GOT3 (cell line): ENCODE measurements around the gene KRT79.

Experiments
- DNase-seq: peaks from one replicate; lab custom pipeline; 2025; ENCODE audit warnings: mixed read lengths; lab: John Stamatoyannopoulos, UW

The KRT79 gene

DNA sequence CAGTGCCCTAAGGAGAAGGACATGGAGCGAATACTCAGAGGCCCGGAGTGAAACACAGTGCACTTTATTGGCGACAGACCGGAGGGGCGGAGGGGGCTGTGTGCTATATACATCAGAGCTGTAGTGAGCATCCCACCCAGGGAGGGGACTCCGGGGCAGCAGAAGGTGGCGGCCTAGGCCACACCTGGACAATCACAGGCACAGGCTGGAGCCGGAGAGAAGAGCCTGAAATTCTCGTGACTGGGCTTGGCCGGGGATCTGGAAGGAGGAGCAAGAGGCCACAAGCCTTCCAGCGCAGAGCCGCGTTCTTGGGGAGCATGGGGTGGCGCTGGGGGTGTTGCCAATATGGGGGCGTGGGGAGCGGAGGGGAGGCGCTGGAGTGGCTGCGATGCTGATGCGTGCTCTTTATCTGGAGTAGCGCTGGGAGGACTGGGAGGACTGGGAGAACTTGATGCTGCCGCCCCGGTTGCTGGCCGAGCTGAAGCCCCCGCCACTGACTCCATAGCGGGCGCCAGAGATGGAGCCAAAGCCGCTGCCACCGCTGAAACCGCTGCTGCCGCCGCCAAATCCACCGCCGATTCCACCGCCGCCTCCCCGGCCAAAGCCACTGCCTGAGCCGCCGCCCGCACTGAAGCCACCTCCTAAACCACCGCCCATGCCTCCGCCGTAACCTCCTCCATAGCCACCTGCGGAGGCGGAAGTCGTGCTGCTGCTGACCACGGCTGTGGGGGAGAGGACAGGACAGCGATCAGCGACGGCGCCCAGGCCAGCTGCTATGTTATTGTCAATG lies 44.3 kb downstream of the KRT79 start:
- DNase-seq = no peak

DNA sequence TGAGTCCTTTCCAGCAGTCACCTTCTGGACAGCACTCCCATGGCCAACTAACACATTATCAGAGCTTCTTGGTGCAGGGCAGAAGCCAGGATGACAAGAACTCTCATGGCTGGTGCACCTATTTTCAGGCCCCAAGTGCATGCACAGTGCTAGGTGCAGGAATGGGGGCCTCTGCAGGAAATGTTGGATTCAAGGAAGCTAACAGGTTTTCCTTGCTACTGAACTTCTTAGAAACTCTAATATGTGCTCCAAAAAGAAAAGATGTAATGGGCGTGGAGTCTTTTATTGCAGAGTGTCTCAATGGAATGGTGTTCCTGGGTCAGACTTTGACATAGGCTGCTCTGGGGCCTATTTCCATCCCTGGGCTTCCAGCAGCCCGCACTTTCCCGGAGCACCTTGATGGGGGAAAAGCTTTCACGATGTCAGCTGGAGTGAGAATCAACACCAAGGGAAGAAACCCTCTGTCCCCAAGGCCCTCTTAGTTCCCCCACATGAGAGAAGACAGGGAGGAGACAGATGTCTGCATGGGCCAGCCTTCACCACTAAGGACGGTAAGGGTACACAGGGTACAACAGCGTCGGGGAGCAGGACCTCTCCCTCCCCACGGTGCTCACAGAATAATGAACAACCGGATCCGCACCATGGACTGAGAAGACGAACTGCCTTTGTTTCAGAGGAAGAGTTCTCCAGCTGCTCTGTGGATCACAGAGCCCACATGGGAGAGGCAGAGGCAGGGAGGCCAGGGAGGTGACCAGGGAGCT lies 45.1 kb downstream of the KRT79 start:
- DNase-seq = no peak

DNA sequence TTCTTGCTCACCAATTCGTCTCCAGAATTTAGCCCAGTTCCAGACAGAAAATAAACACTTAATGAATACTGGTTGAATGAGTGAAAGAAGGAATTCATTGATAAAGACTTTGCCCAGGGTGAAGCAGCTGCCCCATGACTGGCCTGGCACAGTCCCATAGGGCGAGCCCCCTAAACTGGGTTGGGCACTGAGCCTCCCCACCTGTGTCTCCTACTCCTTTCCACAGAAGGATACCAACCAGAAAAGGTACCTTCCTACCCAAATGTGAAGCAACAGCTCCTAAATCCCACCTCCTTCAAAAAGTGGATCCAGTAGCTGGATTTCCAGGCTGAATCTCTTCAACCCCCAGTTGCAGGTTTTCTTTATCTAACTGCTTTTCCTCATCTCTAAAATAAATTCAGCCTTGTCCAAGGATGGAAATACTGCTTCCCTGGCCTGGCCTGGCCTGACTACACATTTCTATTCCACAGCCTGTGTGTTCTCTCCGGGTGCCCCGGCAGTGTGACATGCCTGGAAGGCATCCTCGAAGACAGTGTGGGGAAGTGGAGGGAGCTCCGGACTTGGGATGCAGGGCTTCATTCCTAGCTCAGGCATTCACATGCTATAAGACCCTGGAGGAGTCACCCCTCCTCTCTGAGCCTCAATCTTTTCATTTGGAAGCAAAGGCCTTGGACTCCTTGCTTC lies 45.8 kb downstream of the KRT79 start:
- no peak for DNase-seq

DNA sequence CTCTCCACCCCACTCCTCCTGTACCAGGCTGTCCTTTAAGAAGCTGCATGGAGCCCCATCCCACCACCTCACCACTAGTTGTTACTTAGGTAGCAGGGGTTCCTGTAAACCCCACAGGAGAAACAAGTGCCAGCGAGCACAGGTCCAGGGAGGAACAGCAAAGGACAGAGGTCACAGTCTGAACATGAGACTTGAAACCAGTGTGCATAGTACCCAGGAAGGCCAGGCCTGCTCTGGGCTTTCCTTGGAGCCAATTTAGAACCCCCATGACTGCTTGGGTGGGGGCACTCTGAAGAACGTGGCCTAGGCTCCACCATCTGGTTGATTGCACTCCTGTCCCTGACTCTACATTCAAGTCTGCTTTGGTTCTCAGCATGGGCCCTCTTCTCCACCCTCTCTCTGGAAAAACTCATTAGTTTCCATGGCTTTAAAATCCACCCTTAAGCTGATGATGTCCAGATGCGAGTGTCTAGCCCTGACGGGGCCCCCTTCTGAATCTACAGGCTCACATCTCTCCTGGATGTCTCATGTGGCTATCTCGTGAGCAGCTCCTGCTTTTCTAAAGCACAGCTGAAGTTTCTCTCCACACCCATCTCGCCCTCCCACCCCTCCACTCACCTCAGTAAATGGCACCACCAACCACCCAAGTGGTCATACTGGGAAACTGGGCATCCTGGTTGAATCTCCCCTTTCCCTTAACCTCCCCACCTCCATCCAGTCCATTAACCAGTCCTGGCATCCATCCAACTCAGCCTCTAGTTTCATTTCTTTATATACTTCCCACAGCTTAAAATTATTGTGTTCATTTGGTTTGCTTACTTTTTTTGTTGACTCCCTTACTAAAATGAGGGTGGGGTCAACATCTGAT lies 46.6 kb downstream of the KRT79 start:
- DNase-seq = no peak

DNA sequence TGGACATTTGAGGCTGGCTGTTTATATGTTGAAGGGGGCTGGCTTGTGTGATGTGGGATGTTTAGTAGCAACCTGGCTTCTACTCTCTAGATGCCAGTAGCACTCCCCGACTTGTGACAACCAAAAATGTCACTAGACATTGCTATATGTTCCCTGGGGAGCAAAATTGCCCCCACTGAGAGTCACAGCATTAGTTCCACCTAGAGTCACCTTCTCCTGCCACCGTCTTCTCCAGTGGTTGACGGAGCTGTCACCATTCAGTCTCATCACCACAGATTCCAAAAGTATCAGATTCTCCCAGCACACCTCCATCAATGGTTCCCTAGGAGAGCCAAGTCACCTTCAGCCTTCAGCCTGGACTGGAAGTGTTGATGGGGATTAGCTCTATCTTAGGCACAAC lies 49.2 kb downstream of the KRT79 start:
- DNase-seq = no peak

DNA sequence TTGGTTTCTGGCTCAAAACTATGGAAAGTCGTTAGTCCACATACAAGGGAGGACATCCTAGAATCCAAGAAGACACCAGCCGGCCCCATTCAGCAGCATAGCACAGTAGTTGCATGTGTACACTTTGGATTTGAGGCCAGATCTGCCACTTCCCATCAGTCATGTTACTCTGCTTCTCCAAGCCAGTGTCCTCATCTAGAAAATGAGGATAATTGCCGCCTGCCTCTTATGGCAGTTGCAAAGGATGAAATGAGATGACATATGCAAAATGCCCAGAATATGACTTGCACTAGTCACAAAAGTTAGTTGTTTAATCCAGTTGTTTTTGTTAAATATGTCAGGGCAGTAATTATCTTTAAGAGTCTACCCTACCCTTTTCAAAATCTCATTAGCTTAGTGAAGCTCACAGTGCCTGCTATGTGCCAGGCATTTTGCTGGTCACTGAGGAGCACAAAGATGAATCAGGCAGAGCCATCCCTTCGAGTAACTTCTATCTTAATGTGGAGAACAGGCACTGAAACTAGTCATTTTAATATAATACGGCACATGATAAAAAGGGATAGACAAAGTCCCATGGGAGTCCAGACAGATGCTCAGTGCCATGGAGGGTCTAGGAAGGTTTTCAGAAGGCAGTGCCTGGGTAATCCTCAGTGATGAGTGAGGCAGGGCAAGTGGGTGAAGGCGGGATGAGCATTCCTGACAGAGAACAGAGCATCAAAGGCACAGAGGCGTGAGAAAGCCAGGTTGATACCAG lies 50.4 kb downstream of the KRT79 start:
- no peak for DNase-seq

DNA sequence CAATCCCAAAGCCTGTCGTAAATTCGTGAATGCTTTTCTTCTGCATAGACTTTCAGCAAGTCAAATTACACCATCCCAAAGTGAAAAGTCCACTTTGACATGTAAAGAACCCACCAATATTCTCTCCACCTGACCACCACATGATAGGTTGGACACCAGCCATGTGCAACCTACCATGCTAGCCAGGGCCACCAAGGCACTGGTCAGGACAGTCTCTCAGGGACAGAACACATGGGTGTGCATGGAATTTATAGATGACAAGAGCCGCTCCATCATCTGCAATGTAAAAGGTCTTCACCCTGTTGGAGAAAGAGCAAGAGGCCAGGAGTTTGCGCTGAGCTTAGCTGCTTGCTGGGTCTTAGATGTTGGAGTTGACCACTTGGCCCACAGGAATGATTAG lies 51.6 kb downstream of the KRT79 start:
- DNase-seq = no peak

DNA sequence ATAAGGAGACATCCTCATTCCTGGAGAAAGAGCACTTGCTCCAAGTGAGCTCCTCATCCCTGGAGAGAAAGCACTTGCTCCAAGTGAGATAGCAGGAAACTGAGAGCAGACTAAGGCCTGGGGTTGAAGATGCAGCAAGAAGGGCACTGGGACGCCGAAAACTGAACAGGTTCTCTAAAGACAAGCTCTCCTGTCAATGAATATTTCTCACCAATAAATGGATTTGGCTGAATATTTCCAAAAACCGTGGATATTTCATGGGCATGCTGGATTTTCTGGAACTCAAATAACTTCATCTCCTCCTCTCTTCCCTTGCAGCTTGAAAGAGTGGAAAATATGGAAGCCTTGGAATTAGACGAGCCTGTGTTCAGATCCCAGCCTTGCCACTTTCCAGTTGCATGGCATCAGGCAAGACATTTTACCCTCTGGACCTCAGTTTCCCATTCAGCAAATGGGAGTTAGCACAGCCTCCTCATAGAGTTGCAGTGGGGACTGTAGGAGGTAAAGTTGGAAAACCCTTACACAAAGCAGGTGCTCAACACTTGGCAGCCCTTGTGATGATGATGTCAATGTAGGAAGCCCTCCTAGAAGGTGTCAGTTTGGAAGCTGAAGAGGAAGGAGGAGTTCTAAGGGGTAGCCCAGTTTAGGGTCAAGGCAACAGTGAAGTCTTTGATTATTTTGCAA lies 52.6 kb downstream of the KRT79 start:
- no peak for DNase-seq

DNA sequence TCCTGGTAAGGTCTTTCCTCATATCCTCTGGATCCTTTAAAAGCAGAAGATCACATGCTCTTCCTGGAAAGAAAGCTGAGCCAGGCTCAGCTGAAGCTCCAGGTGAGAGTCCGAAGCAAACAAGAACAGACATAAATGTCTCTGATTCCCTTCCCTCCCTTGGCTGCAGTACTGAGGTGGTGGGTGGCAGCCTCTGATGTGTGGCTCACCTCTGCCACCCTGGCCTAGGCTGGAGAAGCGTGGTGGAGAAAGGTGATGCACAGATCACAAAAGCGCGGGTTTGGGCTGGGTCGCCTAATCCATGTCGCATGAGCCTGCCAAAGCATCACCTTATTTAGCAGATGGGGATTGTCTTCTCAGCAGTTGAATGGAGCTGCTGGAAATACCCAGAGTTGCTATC lies 54.2 kb downstream of the KRT79 start:
- no peak for DNase-seq

DNA sequence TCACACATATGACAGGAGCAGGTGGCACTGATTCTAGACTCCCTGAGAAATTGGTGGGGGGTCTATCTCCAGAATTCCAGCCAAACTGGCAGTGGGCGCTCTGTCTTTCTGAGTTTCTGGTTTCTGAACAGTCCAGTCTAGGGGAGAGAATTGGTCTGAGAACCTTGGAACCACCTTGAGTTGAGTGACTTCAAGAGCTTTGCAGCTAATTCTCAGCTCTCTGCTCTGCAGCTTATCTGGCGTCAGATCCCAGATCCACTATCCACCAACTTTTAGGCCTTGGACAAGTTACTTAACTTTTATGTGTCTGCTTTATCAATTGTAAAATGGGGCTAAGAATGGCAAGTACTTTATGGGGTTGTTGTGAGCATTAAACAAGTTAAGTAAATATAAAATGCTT lies 55.3 kb downstream of the KRT79 start:
- no peak for DNase-seq

DNA sequence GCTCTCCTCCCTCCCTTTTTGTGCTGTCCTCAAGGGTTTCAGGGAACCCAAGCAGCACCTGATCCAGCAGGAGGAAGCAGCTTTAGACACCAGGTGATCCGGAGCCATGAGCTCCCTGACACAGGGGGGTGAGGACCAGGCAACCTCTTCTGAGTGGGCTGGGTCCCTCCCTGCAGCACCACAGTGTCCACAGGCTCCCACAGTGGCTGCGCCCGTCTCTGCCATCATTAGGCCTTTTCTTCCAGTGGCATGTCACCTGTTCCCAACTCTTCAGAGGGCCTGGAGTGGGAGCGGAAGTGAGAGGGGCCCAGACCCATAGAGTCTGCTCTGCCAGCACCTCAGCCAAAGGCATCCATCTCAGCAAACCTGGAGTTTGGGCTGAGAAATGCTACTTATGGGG lies 56.5 kb downstream of the KRT79 start:
- no peak for DNase-seq

DNA sequence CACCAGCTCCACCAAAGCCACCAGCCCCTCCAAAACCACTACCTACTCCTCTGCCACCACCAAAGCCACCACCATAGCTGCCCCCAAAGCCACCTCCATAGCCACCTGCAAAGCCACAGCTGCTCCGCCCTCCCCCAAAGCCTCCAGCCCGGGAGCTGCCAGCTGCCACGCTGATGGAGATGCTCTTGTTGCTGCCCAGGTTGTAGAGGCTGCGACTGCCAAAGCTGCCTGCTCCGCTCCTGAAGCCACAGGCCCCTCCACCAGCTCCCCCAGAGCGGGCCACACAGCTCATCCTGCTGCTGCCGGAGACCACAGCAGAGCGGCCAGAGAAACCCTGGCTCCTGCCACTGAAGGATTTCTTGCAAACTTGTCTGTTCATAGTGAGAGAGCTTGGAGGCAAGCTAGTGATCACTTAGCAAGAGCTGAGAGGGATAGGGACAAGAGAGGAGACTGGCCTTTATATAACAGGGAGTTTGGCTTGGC lies 57.2 kb downstream of the KRT79 start, which contains the start of gene KRT76:
Gene KRT76 (minus strand): TSS at position 433 of the 483 bp plus-strand sequence. CDS start 54 bp downstream, at position 379.
- DNase-seq = no peak

DNA sequence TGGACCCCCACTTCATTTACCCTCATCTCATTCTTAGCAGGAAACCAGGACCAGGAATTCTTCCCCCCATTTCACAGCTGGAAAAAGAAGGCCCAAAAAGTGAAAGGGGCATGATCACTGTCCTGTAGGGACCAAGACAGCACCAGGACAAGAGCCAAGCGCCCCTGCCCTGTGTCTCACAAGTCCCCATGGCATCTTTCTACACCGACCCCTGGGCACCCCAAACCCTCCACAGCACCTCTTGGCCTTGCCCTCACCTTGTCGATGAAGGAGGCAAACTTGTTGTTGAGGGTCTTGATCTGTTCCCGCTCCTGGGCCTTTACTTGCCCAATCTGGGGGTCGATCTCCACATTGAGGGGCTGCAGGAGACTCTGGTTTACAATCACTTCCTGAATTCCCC lies 57.7 kb downstream of the KRT79 start:
- DNase-seq = no peak

DNA sequence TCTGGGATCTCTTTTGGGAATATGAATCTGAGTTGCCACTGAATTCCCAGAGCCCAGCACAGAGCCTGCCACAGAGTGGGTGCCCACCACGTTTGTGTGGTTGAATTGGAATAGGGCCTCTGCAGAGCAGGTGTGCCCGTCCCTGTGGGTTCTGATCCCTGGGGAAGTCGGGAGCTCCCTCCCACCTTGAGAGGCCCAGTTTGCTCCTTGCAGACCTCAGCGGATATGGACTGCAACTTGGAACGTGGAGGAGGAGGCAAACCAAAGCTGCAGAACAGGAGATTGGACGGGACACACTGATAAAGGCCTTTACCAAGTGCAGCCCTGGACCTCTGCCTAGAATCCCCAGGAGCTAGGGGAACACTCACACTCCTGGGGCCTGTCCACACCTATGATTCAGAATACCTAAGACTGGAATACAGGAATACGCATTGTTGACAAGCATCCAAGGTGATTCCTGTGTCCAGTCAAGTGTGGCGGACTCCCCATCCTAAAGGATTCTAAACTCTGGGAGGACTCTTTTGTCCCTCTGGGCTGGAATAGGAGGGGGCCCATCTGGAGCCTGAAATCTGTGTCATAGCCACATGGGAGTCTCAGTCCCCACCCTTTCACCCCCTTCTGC lies 59.4 kb downstream of the KRT79 start:
- DNase-seq = no peak

DNA sequence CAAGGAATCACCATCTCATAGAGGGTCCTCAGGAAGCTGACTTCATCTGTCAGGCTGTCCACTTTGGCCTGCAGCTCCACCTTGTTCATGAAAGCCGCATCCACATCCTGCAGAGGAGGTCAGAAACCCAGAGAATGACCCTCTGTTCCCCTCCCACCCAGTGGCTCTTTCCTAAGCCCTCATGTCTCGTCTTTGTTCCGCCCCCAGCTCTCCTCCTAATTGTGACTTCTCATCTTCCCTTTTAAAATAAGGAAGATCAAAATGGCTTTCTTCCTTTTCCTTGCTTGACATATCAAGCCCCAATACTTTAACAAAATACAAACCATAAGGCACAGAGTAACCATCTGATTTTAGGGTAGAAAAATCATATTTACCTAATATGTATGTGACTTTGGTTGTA lies 61.3 kb downstream of the KRT79 start:
- DNase-seq = no peak

DNA sequence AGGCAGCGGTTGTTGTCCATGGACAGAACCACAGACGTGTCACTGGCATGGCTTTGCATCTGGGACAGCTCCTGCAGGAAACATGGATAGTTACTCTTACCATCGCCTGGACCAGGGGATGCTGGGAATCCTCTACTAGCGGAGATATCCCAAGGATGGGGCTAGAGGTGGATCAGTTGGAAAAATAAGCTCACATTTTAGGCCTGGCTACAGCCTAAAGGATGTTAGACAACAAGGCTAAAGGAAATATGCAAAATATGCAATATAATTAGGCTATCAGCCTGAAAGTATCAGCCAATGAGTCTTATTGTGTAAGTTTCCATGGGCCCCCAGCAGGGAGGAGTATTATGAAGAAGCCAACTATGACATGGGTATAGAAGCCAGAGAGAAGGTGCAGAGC lies 61.9 kb downstream of the KRT79 start:
- DNase-seq = no peak

DNA sequence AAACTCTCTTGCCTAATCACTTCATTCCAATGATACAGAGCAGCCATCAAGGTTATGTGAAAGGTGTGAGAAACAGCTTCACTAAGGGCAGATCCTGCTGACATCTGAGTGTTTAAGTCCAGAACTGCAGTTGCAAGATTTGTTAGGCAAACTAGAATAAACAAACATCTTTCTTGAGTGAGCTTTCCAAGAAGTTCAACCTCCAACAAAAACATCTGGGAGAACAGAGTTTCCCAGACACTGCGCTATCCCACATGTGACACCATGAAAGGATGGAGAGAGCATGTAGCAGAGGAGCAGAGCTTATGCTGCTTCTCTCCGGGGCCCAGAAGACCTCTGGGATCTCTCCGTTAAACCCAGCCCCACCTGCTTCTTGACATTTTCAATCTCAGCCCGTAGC lies 62.6 kb downstream of the KRT79 start:
- no peak for DNase-seq
